ENCODE measurements around the gene NTRK3.

DNA sequence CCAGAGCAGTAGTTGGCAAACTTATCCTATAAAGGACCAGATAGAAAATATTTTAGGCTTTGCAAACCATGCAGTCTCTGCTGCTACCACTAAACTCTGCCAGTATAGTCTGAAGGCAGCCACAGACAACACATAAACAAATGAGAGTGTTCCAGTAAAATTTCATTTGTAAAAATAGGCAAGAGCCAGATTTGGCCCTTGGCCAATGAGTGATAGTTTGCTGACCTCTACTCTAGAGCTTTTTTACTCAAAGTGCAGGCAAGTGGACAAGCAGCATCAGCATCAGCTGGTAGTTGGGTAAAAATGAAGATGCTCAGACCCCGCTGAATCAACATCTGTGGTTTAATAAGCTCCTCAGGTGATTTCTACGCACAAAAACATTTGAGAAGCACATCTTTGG lies 269.8 kb downstream of the NTRK3 start:
- TF ChIP-seq, protein P1, sequence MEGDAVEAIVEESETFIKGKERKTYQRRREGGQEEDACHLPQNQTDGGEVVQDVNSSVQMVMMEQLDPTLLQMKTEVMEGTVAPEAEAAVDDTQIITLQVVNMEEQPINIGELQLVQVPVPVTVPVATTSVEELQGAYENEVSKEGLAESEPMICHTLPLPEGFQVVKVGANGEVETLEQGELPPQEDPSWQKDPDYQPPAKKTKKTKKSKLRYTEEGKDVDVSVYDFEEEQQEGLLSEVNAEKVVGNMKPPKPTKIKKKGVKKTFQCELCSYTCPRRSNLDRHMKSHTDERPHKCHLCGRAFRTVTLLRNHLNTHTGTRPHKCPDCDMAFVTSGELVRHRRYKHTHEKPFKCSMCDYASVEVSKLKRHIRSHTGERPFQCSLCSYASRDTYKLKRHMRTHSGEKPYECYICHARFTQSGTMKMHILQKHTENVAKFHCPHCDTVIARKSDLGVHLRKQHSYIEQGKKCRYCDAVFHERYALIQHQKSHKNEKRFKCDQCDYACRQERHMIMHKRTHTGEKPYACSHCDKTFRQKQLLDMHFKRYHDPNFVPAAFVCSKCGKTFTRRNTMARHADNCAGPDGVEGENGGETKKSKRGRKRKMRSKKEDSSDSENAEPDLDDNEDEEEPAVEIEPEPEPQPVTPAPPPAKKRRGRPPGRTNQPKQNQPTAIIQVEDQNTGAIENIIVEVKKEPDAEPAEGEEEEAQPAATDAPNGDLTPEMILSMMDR (IDR thresholded peaks at IDR 0.05; ENCODE audit: low read depth, low read length, poor library complexity, severe bottlenecking): no peak
- no peak for TF ChIP-seq EZH2phosphoT487 (IDR thresholded peaks at IDR 0.05; ENCODE audit: borderline replicate concordance, low read length)
